ENCODE measurements around the gene NUP214. TPM values are rescaled to one million over a fixed set of nuclear protein-coding genes. Genes with fewer than 3 reads are reported as not detected.
"Not testable (repeated sequence)": the region's sequence is repeated elsewhere in the genome, so short reads cannot be mapped to it uniquely, and the experiment has no call there.

The NUP214 gene
- total RNA-seq, 2 donors from 2014 or later: 44.3 to 55.0 TPM

GRCh38 chr9:131148276-131148675, 22.9 kb downstream of the NUP214 start:
- DNase-seq (ENCODE audit: low spot score) (no peak), ATAC-seq (ENCODE audit: insufficient number of reproducible peaks, low FRiP score, low read depth) (no peak)
- peaks cover 63% of the 10 kb centered on the region for H3K36me3 ChIP-seq
- no peaks in the 10 kb centered on the region for H3K4me1 ChIP-seq (ENCODE audit: control insufficient read depth in 1 of 2, low read depth in 2 of 2)
- H3K9me3 ChIP-seq: no peaks in the 10 kb centered on the region
- TF ChIP-seq, protein P1, sequence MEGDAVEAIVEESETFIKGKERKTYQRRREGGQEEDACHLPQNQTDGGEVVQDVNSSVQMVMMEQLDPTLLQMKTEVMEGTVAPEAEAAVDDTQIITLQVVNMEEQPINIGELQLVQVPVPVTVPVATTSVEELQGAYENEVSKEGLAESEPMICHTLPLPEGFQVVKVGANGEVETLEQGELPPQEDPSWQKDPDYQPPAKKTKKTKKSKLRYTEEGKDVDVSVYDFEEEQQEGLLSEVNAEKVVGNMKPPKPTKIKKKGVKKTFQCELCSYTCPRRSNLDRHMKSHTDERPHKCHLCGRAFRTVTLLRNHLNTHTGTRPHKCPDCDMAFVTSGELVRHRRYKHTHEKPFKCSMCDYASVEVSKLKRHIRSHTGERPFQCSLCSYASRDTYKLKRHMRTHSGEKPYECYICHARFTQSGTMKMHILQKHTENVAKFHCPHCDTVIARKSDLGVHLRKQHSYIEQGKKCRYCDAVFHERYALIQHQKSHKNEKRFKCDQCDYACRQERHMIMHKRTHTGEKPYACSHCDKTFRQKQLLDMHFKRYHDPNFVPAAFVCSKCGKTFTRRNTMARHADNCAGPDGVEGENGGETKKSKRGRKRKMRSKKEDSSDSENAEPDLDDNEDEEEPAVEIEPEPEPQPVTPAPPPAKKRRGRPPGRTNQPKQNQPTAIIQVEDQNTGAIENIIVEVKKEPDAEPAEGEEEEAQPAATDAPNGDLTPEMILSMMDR (IDR thresholded peaks at IDR 0.05): no peak
- H3K27me3 ChIP-seq (replicated peaks; ENCODE audit: insufficient read depth): no peaks in the 10 kb centered on the region
- no peak overlapping the region for H3K27ac ChIP-seq
- H3K4me3 ChIP-seq: no peak overlapping the region

- Histone ChIP-seq H3K4me3 (no peak overlapping the region), H3K27me3 (replicated peaks; ENCODE audit: insufficient read depth) (no peaks in the 10 kb centered on the region), H3K36me3 (peaks cover 68% of the 10 kb centered on the region), H3K4me1 (ENCODE audit: control insufficient read depth in 1 of 2, low read depth in 2 of 2) (no peaks in the 10 kb centered on the region), H3K27ac (no peak overlapping the region), H3K9me3 (no peaks in the 10 kb centered on the region)
- ATAC-seq (ENCODE audit: insufficient number of reproducible peaks, low FRiP score, low read depth) (no peak), DNase-seq (ENCODE audit: low spot score) (no peak)
- TF ChIP-seq, protein P1 (IDR thresholded peaks at IDR 0.05): no peak
Measured at GRCh38 chr9:131148966-131149687, 23.7 kb downstream of the NUP214 start.

DNA sequence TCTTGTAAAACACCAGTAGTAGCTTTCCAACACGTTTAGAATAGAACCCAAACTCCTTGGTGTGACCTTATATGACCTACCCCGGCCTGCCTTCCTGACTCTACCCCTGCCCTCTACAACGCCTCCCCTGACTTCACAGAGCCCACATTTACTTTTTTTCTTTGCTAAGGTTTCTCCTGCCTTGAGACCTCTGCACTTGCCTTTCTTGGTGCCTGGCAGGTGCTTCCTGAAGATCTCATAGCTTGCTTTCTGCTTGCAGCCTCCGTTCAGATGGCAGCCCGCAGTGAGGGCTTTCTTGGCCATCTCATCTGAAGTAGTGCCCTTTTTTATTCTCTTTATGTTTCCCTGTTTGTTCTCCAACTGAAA, 24.3 kb downstream of the NUP214 start:
- Histone ChIP-seq H3K27ac (no peak overlapping the region), H3K9me3 (no peaks in the 10 kb centered on the region), H3K4me1 (ENCODE audit: control insufficient read depth in 1 of 2, low read depth in 2 of 2) (no peaks in the 10 kb centered on the region), H3K36me3 (peaks cover 67% of the 10 kb centered on the region), H3K27me3 (replicated peaks; ENCODE audit: insufficient read depth) (no peaks in the 10 kb centered on the region), H3K4me3 (no peak overlapping the region)
- DNase-seq (ENCODE audit: low spot score): no peak
- no peak for ATAC-seq (ENCODE audit: insufficient number of reproducible peaks, low FRiP score, low read depth)
- TF ChIP-seq, protein P1 (IDR thresholded peaks at IDR 0.05): no peak

- peaks cover 60% of the 10 kb centered on the region for H3K36me3 ChIP-seq
- no peak overlapping the region for H3K27ac ChIP-seq
- H3K9me3 ChIP-seq: no peaks in the 10 kb centered on the region
- H3K4me3 ChIP-seq: no peak overlapping the region
- ATAC-seq (ENCODE audit: insufficient number of reproducible peaks, low FRiP score, low read depth) (no peak), DNase-seq (ENCODE audit: low spot score) (no peak)
- no peaks in the 10 kb centered on the region for H3K27me3 ChIP-seq (replicated peaks; ENCODE audit: insufficient read depth)
- no peaks in the 10 kb centered on the region for H3K4me1 ChIP-seq (ENCODE audit: control insufficient read depth in 1 of 2, low read depth in 2 of 2)
- TF ChIP-seq, protein P1 (IDR thresholded peaks at IDR 0.05): no peak
Measured at GRCh38 chr9:131153595-131153994, 28.2 kb downstream of the NUP214 start.

- H3K36me3 ChIP-seq: peaks cover 46% of the 10 kb centered on the region
Measured at GRCh38 chr9:131158673-131159072, 33.3 kb downstream of the NUP214 start.

More at GRCh38 chr9:131158673-131159072, 33.3 kb downstream of the NUP214 start:
- not testable (repeated sequence) for H3K27me3 ChIP-seq (replicated peaks; ENCODE audit: insufficient read depth); H3K4me3 ChIP-seq; DNase-seq (ENCODE audit: low spot score); H3K27ac ChIP-seq; ATAC-seq (ENCODE audit: insufficient number of reproducible peaks, low FRiP score, low read depth); H3K4me1 ChIP-seq (ENCODE audit: control insufficient read depth in 1 of 2, low read depth in 2 of 2); H3K9me3 ChIP-seq

Measured in thoracic aorta (tissue), 2 donors.